B cell (primary cell): ENCODE data around the gene UPK3A. TPM values are rescaled to one million over a fixed set of nuclear protein-coding genes. Genes with fewer than 3 reads are reported as not detected.

ENCODE experiments used
- ATAC-seq: fragments of 200-7000 bp; cut with Tn5 transposase; one replicate; pipeline ENCODE4 v1.10.0; 2021; ENCODE audit warnings: low read depth, mild to moderate bottlenecking, moderate number of reproducible peaks, moderate library complexity
- CTCF ChIA-PET: fragments of 350-600 bp; sonication (Branson Sonifier 250); formaldehyde crosslinking; loops from one replicate; lab custom pipeline; 2021; ENCODE audit warnings: antibody characterized with exemption, inconsistent platforms; lab: Charles Lee
- POLR2A ChIA-PET: fragments of 350-600 bp; sonication (Branson Sonifier 250); formaldehyde crosslinking; loops from one replicate; lab custom pipeline; 2021; ENCODE audit warnings: antibody characterized with exemption; lab: Charles Lee
- DNase-seq: peaks from one replicate; pipeline ENCODE4 v3.0.0; 2013
- H2AFZ ChIP-seq: 2 replicates; pipeline ENCODE4 v1.6.1; 2012; ENCODE audit warnings: mild to moderate bottlenecking, low read depth, low read length; ENCODE audit not compliant: insufficient read depth, poor library complexity, severe bottlenecking
- H3K27ac ChIP-seq, 2 donors: 1 replicate in 1 of 2; 2 replicates in 1 of 2; pipeline ENCODE4 v1.5.1; 2012 to 2013; ENCODE audit warnings: low read length in 2 of 2, mild to moderate bottlenecking in 2 of 2, moderate library complexity in 1 of 2
- H3K27me3 ChIP-seq, 4 experiments: fragments of 200-600 bp in 1 of 4; sonication (generic) in 1 of 4; replicated peaks in 1 of 4; 1 replicate in 2 of 4; 2 replicates in 2 of 4; pipeline versions ENCODE4 v1.6.1 to v1.7.0; 2013 to 2016; ENCODE audit warnings: low read length in 3 of 4, mild to moderate bottlenecking in 2 of 4, mixed read lengths in 1 of 4, moderate library complexity in 1 of 4; ENCODE audit not compliant: insufficient read depth in 4 of 4, control insufficient read depth in 3 of 4; ENCODE audit errors: control extremely low read depth in 1 of 4
- H3K36me3 ChIP-seq, 2 experiments: replicated peaks in 1 of 2; 1 replicate in 1 of 2; 2 replicates in 1 of 2; pipeline versions ENCODE4 v1.6.1 to v1.7.1; 2013; ENCODE audit warnings: low read length in 1 of 2; ENCODE audit not compliant: insufficient read depth in 2 of 2, control insufficient read depth in 1 of 2; ENCODE audit errors: control extremely low read depth in 1 of 2, extremely low read depth in 1 of 2
- H3K4me1 ChIP-seq, 2 donors: fragments of 200-600 bp in 1 of 2; sonication (generic) in 1 of 2; 1 replicate in 1 of 2; 2 replicates in 1 of 2; pipeline versions ENCODE4 v1.5.1 to v1.6.1; 2013 to 2017; ENCODE audit warnings: low read length in 2 of 2; ENCODE audit not compliant: control insufficient read depth in 2 of 2, insufficient read depth in 2 of 2
- H3K4me2 ChIP-seq: replicated peaks from 2 replicates; pipeline ENCODE3; 2012; ENCODE audit warnings: mild to moderate bottlenecking, low read depth, low read length; ENCODE audit not compliant: poor library complexity, severe bottlenecking
- H3K4me3 ChIP-seq, 5 experiments: fragments of 200-600 bp in 1 of 5; sonication (generic) in 1 of 5; 1 replicate in 3 of 5; 2 replicates in 2 of 5; pipeline versions ENCODE4 v1.5.1 to v1.7.0; 2011 to 2016; ENCODE audit warnings: low read length in 4 of 5, mild to moderate bottlenecking in 4 of 5, low read depth in 2 of 5, control low read depth in 1 of 5, moderate library complexity in 1 of 5; ENCODE audit not compliant: insufficient read depth in 1 of 5; ENCODE audit errors: control extremely low read depth in 1 of 5, extremely low read depth in 1 of 5
- H3K79me2 ChIP-seq: fragments of 200-600 bp; sonication (generic); one replicate; pipeline ENCODE4 v1.6.0; 2016; ENCODE audit warnings: low read length; ENCODE audit not compliant: control insufficient read depth, insufficient read depth
- H3K9ac ChIP-seq: fragments of 200-600 bp; sonication (generic); 2 replicates; pipeline ENCODE4 v1.6.1; 2017; ENCODE audit warnings: mild to moderate bottlenecking, low read length, moderate library complexity
- H3K9me3 ChIP-seq, 3 donors: one replicate each; pipeline versions ENCODE4 v1.6.1 to v1.7.1; 2013; ENCODE audit warnings: low read length in 2 of 3; ENCODE audit not compliant: control insufficient read depth in 2 of 3, insufficient read depth in 1 of 3; ENCODE audit errors: control extremely low read depth in 1 of 3
- H4K20me1 ChIP-seq: 2 replicates; pipeline ENCODE4 v1.6.0; 2012; ENCODE audit warnings: mild to moderate bottlenecking, low read length; ENCODE audit not compliant: insufficient read depth, control insufficient read depth, poor library complexity, severe bottlenecking
- H3K27ac Mint-ChIP-seq: one replicate; pipeline ENCODE4 v1.8.0; 2021; ENCODE audit warnings: mixed read lengths
- H3K27me3 Mint-ChIP-seq: one replicate; pipeline ENCODE4 v1.8.0; 2021; ENCODE audit warnings: mixed read lengths
- H3K4me1 Mint-ChIP-seq: one replicate; pipeline ENCODE4 v1.8.0; 2021; ENCODE audit warnings: mixed read lengths
- H3K4me3 Mint-ChIP-seq: one replicate; pipeline ENCODE4 v1.8.0; 2021; ENCODE audit warnings: mixed read lengths
- H3K9me3 Mint-ChIP-seq: one replicate; pipeline ENCODE4 v1.8.0; 2022; ENCODE audit warnings: mixed read lengths; ENCODE audit not compliant: insufficient read depth
- CTCF ChIP-seq: fragments of 200-600 bp; IDR thresholded peaks from one replicate; pipeline ENCODE4 v1.8.0; 2022; ENCODE audit warnings: antibody characterized with exemption, mild to moderate bottlenecking
- EZH2 ChIP-seq: IDR thresholded peaks from 2 replicates; pipeline ENCODE4 v1.6.1; 2012; ENCODE audit warnings: borderline replicate concordance, low read depth, mild to moderate bottlenecking, moderate library complexity, low read length; ENCODE audit not compliant: insufficient read depth, poor library complexity, severe bottlenecking
- WGBS: methylation state at CpG from one replicate; pipeline ENCODE4 v1.1.5; 2013; ENCODE audit warnings: missing lambda C conversion rate; ENCODE audit not compliant: insufficient coverage; 5-methylcytosine and 5-hydroxymethylcytosine counted together
- intact Hi-C: fragments of 100-400 bp; cut with micrococcal nuclease; formaldehyde crosslinking; loops from one replicate; pipeline ENCODE4 v1.10.0; 2022
- polyA plus RNA-seq: library from polyadenylated mRNA; depleted of rRNA; stranded (reverse); fragments of >200 nt; gene quantifications from 2 replicates; pipeline ENCODE4 v1.2.3, GENCODE V29; 2012
- total RNA-seq, 2 donors: library from RNA; stranded (reverse); fragments of 120-200 nt in 1 of 2; gene quantifications; 1 replicate in 1 of 2; 2 replicates in 1 of 2; pipeline versions ENCODE4 v1.2.3 to v1.2.4, GENCODE V29; 2013 to 2022

The UPK3A gene
- total and polyA plus RNA-seq, 2 donors (not counting 1 experiment from before 2014, with no cell fraction given) = not detected

- POLR2A ChIA-PET = no interaction called here
- CTCF ChIA-PET = interaction anchor here (0.6 kb wide), 1 partner anchor 115 kb away, joined by 3 read pairs; no protein-coding TSS in a partner anchor
- no peaks in the 10 kb centered on the region for H3K27me3 Mint-ChIP-seq
- Histone ChIP-seq H3K9ac (no peak overlapping the region), H3K79me2 (peaks cover 58% of the 10 kb centered on the region), H3K4me3 (no peak overlapping the region), H3K9me3 (no peaks in the 10 kb centered on the region), H3K36me3 (peaks cover 0 to 46% of the 10 kb centered on the region in 2 experiments), H2AFZ (no peak overlapping the region), H3K4me1 (peaks cover 19 to 21% of the 10 kb centered on the region in 2 donors), H4K20me1 (peaks cover 20% of the 10 kb centered on the region), H3K4me2 (no peak overlapping the region), H3K27ac (no peak overlapping the region), H3K27me3 (no peaks in the 10 kb centered on the region)
- intact Hi-C loops = no loop called here
- no peak for DNase-seq
- ATAC-seq = no peak
- H3K27ac Mint-ChIP-seq = no peak overlapping the region
- no peaks in the 10 kb centered on the region for H3K9me3 Mint-ChIP-seq
- H3K4me3 Mint-ChIP-seq = no peak overlapping the region
- 98% methylated on average over 21 of the region's 24 CpGs for WGBS
- TF ChIP-seq EZH2 (no peak), CTCF (no peak)
- H3K4me1 Mint-ChIP-seq = peaks cover 26% of the 10 kb centered on the region
Observed at GRCh38 chr22:45322873-45323525, 38.2 kb downstream of the UPK3A start.

DNA sequence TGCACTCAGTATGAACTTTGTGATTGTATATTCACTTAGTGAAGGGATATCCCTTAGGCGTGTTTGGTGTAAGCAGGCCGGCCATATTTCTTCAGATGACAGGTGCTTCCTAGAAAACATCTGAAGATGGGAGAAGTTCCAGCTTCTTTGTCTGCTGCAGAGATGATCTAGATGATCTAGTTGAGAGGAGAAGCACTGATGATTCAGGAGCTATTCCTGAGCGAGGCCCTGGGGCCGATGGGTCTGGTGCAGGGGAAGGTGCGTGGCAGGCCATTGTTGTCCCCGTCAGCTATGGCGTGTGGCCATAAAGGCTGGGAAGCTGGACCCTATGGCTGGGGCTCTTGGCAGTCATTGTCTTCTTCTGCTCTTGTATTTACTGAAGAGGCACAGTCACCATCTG, 38.9 kb downstream of the UPK3A start:
- peaks cover 0 to 51% of the 10 kb centered on the region in 2 experiments for H3K36me3 ChIP-seq

More for the DNA sequence above, 38.9 kb downstream of the UPK3A start:
- Histone ChIP-seq H4K20me1 (peaks cover 20% of the 10 kb centered on the region), H3K27me3 (no peaks in the 10 kb centered on the region), H3K4me2 (no peak overlapping the region), H3K27ac (no peak overlapping the region), H3K9me3 (no peaks in the 10 kb centered on the region), H2AFZ (no peak overlapping the region), H3K4me3 (no peak overlapping the region), H3K9ac (no peak overlapping the region), H3K4me1 (peaks cover 12 to 14% of the 10 kb centered on the region in 2 donors), H3K79me2 (peaks cover 53% of the 10 kb centered on the region)
- Mint-ChIP-seq H3K27ac (no peak overlapping the region), H3K27me3 (no peaks in the 10 kb centered on the region), H3K9me3 (no peaks in the 10 kb centered on the region), H3K4me1 (peaks cover 19% of the 10 kb centered on the region), H3K4me3 (no peak overlapping the region)
- TF ChIP-seq EZH2 (no peak), CTCF (no peak)
- WGBS = 83% methylated on average over 6 of the region's 7 CpGs
- ChIA-PET CTCF (interaction anchor here (0.6 kb wide), 1 partner anchor 114 kb away, joined by 3 read pairs; no protein-coding TSS in a partner anchor), POLR2A (no interaction called here)
- intact Hi-C loops = no loop called here
- ATAC-seq (no peak), DNase-seq (no peak)
